ENCODE results near the gene MCUR1.

The MCUR1 gene

GRCh38 chr6:13813621-13814175 lies 659 bp downstream of the MCUR1 start:
- TF ChIP-seq JUND (IDR thresholded peaks at IDR 0.05; ENCODE audit: low read depth): no peak
- peak; percentile 62 to 66 for DNase-seq (ENCODE audit: low read depth in 1 of 2, low spot score in 1 of 2)
- in situ Hi-C loops (cut with HindIII; ENCODE audit: low pct_unique_long_range_greater_than_20kb, low sequenced_read_pairs): no loop called here

DNA sequence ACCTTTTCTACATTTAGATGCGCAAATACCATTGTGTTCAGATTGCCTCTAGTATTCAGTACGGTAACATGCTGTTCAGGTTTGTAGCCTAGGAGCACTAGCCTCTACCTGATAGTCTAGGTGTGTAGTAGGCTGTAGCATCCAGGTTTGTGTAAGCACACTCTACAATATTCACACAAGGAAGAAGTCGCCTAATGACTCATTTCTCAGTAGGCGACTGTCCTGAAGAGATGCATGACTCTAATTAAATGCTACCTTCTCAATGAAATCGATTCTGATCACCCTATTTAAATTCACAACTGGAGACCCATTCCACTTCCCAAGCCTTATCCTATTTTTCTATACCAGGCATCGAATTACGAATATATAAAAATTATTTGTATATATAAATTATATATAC lies 1.3 kb downstream of the MCUR1 start:
- in situ Hi-C loops (cut with HindIII; ENCODE audit: low pct_unique_long_range_greater_than_20kb, low sequenced_read_pairs): no loop called here
- TF ChIP-seq JUND (IDR thresholded peaks at IDR 0.05; ENCODE audit: low read depth): no peak
- DNase-seq (ENCODE audit: low read depth in 1 of 2, low spot score in 1 of 2): peak in 1 of 2 experiments; percentile 13

- in situ Hi-C loops (cut with HindIII; ENCODE audit: low pct_unique_long_range_greater_than_20kb, low sequenced_read_pairs): no loop called here
- TF ChIP-seq JUND (IDR thresholded peaks at IDR 0.05; ENCODE audit: low read depth): no peak
- no peak for DNase-seq (ENCODE audit: low read depth in 1 of 2, low spot score in 1 of 2)
Measured at GRCh38 chr6:13812359-13812642, 2.1 kb downstream of the MCUR1 start.

- in situ Hi-C loops (cut with HindIII; ENCODE audit: low pct_unique_long_range_greater_than_20kb, low sequenced_read_pairs): no loop called here
- TF ChIP-seq JUND (IDR thresholded peaks at IDR 0.05; ENCODE audit: low read depth): no peak
- peak; percentile 23 to 57 for DNase-seq (ENCODE audit: low read depth in 1 of 2, low spot score in 1 of 2)
Measured at GRCh38 chr6:13811627-13812358, 2.6 kb downstream of the MCUR1 start.

- no peak for DNase-seq (ENCODE audit: low read depth in 1 of 2, low spot score in 1 of 2)
- in situ Hi-C loops (cut with HindIII; ENCODE audit: low pct_unique_long_range_greater_than_20kb, low sequenced_read_pairs): no loop called here
- TF ChIP-seq JUND (IDR thresholded peaks at IDR 0.05; ENCODE audit: low read depth): no peak
Measured at GRCh38 chr6:13810688-13811446, 3.5 kb downstream of the MCUR1 start.

DNA sequence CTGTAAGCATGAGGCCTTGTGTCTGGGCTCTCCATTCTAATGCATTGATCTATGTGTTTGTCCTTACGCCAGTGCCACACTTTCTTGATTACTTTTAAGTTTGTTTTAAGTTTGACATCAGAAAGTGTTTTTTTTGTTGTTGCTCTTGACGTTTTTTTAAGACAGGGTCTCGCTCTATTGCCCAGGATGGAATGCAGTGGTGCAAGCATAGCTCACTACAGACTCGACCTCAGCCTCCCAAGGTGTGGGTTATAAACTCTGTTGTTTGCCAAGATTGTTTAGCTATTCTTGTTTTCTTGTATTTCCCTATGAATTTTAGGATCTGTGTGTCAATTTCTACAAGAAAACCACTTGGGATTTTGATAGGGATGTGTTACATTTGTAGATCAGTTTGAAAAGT lies 5.6 kb downstream of the MCUR1 start:
- TF ChIP-seq JUND (IDR thresholded peaks at IDR 0.05; ENCODE audit: low read depth): no peak
- in situ Hi-C loops (cut with HindIII; ENCODE audit: low pct_unique_long_range_greater_than_20kb, low sequenced_read_pairs): no loop called here
- DNase-seq (ENCODE audit: low read depth in 1 of 2, low spot score in 1 of 2): no peak

- TF ChIP-seq JUND (IDR thresholded peaks at IDR 0.05; ENCODE audit: low read depth): no peak
- in situ Hi-C loops (cut with HindIII; ENCODE audit: low pct_unique_long_range_greater_than_20kb, low sequenced_read_pairs): no loop called here
- no peak for DNase-seq (ENCODE audit: low read depth in 1 of 2, low spot score in 1 of 2)
Measured at GRCh38 chr6:13807696-13808095, 6.7 kb downstream of the MCUR1 start.

DNA sequence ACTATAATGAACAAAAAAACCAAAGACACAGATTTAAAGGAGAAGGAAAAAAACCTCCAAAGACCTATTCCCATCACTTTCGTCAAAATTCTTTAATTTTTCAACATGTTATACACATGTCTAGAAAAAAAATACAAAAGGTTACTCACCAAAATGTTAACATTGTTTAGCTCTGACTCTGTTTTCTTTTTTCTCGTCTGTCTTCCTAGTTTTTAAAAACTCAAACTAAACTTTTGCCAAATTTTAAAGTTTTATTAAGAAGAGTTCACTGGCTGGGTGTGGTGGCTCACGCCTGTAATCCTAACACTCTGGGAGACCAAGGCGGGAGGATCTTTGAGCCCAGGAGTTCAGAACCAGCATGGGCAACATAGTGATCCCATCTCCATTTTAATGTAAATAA lies 10.8 kb downstream of the MCUR1 start:
- in situ Hi-C loops (cut with HindIII; ENCODE audit: low pct_unique_long_range_greater_than_20kb, low sequenced_read_pairs): no loop called here
- no peak for DNase-seq (ENCODE audit: low read depth in 1 of 2, low spot score in 1 of 2)

GRCh38 chr6:13800615-13801014 lies 13.7 kb downstream of the MCUR1 start:
- no peak for DNase-seq (ENCODE audit: low read depth in 1 of 2, low spot score in 1 of 2)
- in situ Hi-C loops (cut with HindIII; ENCODE audit: low pct_unique_long_range_greater_than_20kb, low sequenced_read_pairs): no loop called here
- TF ChIP-seq JUND (IDR thresholded peaks at IDR 0.05; ENCODE audit: low read depth): no peak

More for the DNA sequence above, 10.8 kb downstream of the MCUR1 start:
- TF ChIP-seq JUND (IDR thresholded peaks at IDR 0.05; ENCODE audit: low read depth): no peak

- in situ Hi-C loops (cut with HindIII; ENCODE audit: low pct_unique_long_range_greater_than_20kb, low sequenced_read_pairs): no loop called here
- peak; percentile 49; the same call in 1 of the 2 replicates for TF ChIP-seq JUND (IDR thresholded peaks at IDR 0.05; ENCODE audit: low read depth)
- peak; percentile 11 to 85 for DNase-seq (ENCODE audit: low read depth in 1 of 2, low spot score in 1 of 2)
Measured at GRCh38 chr6:13796781-13797180, 17.6 kb downstream of the MCUR1 start.

DNA sequence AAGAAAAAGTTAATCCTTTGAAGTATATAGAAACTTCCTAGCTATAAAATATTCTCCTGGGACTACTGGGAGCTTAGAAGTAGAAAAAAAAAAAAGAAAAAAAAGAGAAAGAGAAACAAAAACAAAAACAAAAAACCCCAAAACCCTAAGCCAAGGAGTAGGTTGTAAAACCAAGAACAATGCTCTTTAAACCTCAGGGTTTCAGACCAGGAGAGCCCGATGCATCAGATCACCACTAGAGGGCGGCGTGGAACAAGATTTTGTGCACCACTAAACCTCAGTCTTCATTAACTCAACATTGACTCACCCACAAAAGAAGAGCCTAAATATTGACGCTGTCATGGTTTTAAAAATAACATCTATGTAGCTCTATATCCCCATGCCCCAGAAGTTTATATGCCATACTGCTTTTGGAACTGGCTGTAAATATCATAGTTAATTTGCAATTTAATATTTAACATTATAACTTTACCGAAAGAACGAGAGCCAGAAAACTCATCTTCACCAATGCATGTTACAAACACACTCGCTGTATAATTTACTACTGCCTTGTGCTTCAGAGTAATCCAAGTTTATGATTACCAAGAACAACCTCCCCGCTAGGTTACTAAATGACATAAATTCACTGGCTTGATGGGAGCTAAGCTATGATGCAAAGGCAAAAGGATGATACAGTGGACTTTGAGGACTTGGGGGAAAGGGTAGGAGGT lies 19.2 kb downstream of the MCUR1 start:
- no peak for TF ChIP-seq JUND (IDR thresholded peaks at IDR 0.05; ENCODE audit: low read depth)
- in situ Hi-C loops (cut with HindIII; ENCODE audit: low pct_unique_long_range_greater_than_20kb, low sequenced_read_pairs): no loop called here
- peak; percentile 23 to 87 for DNase-seq (ENCODE audit: low read depth in 1 of 2, low spot score in 1 of 2)

DNA sequence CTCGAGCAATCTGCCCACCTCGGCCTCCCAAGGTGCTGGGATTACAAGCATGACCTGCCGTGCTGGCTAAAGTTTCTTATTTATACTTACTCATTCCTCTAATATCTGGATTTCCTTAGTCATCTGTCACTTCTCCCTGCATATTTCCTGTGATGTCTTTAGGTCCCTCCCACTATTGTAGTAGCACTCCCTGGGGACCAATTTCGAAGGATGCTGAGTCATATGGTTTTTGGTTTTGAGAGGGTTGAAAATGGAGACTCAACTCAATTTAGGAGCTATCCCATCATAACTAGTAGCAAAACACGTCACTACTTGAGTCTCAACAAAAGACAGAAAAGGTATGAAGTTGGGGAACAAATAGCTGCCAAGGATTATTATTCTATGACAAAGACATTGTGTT lies 20.2 kb downstream of the MCUR1 start:
- in situ Hi-C loops (cut with HindIII; ENCODE audit: low pct_unique_long_range_greater_than_20kb, low sequenced_read_pairs): no loop called here
- no peak for DNase-seq (ENCODE audit: low read depth in 1 of 2, low spot score in 1 of 2)
- no peak for TF ChIP-seq JUND (IDR thresholded peaks at IDR 0.05; ENCODE audit: low read depth)

DNA sequence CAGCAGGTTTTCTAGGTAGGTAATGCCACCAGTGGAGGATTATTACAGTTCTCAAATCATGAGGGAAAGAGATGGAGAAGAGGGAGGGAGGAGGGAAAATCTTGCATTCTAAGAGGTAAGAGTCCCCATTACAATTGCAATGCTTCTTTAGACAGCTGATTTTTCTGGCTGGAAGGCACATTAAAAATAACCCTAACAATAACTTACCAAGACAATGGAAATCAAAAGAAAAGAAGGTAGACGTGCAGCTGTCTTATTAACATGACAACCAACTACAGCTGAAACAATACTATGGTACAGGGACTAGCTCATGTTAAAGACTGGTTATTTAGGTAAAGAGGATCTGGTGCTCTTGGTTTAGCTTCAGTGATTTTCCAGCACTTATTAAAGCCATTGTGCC lies 24.6 kb downstream of the MCUR1 start:
- no peak for TF ChIP-seq JUND (IDR thresholded peaks at IDR 0.05; ENCODE audit: low read depth)
- in situ Hi-C loops (cut with HindIII; ENCODE audit: low pct_unique_long_range_greater_than_20kb, low sequenced_read_pairs): no loop called here
- DNase-seq (ENCODE audit: low read depth in 1 of 2, low spot score in 1 of 2): no peak

Measured in T47D (cell line).